ENCODE data around the gene KANK2.

DNA sequence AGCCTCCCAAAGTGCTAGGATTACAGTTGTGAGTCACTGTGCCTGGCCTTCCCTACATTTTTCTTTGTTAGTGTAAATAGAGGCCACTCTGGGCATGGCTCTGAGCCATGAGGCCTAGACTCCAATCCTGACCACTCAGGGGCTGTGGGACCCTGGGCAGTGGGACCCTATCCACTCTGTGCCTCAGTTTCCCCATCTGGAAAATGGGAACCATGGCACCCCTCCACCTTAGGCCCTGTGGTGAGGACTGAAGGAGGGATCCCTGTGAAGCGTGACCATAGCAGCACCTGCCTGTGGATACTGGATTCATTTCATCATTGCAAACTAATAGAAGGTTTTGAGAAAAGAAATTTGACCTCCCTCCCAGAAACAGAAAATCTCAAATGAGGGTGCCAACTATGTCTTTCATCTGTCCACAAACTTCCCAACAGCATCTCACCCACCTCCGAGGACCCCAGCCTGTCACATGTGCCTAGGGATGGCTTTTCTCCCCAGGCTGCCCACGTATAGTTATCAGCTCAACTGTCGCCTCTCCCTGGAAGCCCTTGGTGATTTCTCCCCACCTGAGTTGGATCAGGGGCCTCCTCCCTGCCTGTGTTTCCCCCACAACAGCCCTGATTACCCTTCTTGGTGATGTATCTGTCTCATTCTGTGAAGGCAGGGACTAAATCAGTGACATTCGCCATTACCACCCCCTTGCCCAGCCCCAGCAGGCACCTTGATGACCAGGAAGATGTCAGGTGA, 47.7 kb upstream of the KANK2 start:
- TF ChIP-seq CTCF (IDR thresholded peaks at IDR 0.05; ENCODE audit: low read depth, low read length, poor library complexity, severe bottlenecking) (no peak), EZH2phosphoT487 (IDR thresholded peaks at IDR 0.05; ENCODE audit: borderline replicate concordance, low read length) (no peak)
